Stimulated activated CD8-positive, alpha-beta memory T cell treated with anti-CD3 and anti-CD28 coated beads, Interleukin-15, amount 100 ng/mL, for 4 hours (primary cell): ENCODE measurements around the gene PRR9.
"Not testable (repeated sequence)": the region's sequence is repeated elsewhere in the genome, so short reads cannot be mapped to it uniquely, and the experiment has no call there.

ENCODE experiments used
- DNase-seq, 2 donors: peaks; one replicate each; pipeline ENCODE4 v3.0.0-alpha.2; 2020; ENCODE audit warnings: low read depth in 2 of 2

PRR9 gene

DNA sequence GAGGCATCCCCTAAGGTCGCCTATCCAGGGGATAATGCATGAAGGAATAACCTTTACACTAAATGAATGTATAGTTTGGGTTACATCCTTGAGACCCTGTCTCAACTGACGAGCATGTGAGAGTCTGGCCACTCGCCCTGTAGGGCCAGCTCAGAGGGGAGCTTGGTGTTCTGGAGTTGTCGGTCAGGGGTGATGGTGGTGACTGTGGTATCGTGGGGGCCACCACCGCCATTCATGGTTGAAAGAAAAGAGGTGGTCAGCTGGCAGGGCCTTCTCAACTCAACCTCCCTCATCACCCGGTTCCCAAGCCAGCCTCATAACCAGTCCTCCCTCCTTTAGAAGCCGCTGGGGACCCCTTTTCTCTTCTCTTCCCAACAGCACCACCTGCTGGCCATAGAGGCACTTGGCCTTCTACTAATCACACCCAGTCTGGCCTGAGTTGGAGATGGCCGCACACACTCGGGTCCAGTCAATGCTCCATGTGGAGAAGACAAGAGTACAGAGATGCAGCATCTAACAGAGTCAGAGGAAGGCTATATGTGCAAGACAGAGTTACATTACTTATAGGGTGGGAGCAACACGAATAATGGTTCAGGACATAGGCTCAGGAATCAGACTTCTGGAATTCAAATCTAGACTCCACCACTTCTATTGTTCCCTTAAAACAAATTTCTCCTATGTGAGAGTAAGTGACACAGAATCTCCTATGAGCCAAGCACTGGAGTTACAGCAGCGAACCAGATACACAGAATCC lies 11.9 kb downstream of the PRR9 start:
- not testable (repeated sequence) for DNase-seq

DNA sequence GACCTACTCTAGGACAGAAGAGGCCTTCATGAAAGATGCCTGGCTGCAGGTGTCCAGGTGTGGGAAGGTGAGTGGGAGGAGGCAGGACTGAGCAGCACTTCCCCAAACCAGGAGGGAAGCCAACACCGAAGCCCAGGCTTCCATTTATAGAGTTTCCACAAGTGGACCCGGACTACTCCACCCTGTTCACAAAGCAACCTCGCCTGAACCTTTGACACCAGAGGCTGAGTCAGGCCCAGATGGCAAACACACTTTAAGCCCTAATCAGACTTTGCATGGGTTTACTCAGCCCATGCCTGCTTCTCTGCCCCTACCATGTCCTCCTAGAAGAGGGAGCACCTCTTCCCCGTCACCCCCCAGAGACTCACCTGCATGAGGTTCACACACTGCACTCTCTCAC lies 14.0 kb downstream of the PRR9 start:
- no peak for DNase-seq

DNA sequence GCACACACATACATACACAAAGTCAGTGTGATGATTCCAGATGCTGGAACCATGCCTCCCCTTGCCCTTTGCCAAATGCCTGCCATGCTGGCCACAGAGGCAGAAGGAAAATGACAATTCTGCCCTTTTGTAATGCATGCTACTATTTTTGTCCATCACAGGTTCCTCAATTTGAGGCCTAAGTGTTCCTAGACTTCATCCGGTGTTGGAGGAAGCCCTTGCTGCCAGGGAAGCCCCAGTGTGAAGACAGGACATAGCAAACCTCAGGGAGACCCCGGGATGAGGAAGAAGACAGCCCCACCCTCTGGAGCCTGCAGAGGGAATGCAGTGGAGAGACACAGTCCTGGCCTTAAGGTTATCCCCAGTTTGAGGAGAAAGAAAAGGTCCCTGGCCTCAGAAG lies 14.4 kb downstream of the PRR9 start:
- no peak for DNase-seq

DNA sequence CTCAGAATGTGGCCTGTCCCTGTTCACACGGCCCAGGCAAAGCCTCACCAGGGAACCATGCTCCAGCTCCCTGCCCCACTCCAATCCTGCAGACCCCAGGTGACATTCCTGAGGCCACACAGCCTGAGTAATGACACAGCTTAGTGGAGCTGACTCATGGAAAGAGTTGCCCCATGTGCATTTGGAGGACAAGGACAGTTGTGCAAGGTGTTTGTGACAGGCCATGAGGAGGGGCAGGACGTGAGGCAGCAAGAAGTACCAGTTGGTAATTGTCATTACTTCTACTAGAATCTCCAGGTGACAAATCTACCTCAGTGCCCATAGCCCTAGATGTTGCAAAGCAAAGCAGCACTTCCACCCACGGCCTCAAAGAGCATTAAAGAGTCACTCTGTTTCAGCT lies 15.2 kb downstream of the PRR9 start:
- no peak for DNase-seq

DNA sequence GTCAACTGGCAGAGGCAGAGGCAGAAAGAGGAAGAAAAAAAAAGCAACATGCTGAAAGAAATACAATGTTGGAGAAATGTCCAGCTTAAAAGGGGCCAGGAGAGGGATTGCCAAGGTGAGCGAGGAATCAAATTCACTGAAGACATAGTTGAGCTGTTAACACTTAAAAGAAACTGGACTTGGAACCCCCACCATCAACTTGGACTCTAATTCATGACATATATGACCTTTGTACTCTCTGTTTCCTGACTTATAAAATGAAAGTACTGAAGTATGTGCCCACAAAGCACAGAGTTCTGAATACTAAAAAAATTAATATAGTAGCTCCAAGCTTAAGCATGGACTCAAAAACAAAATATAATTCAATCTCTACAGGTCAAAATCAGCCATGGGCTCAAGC lies 16.1 kb downstream of the PRR9 start:
- DNase-seq = no peak

DNA sequence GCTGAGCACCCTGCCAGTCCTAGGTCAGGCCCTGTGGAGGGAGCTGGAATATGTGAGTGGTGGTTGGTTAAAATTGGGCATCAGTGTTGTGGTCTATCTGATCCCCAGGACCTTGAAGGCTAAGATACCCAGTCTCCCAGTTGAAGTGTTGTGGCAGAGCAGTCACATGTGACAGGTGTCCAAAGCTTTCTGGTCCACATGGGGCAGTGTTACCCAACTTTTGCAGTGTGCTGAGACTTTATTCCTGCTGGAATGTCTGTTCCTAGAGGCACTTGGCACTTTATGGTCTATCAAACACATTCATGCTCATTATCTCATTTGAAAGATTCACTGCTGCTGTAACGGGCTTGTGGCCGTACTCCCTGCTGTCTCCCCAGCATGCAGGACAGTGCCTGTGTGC lies 21.1 kb downstream of the PRR9 start:
- no peak for DNase-seq

DNA sequence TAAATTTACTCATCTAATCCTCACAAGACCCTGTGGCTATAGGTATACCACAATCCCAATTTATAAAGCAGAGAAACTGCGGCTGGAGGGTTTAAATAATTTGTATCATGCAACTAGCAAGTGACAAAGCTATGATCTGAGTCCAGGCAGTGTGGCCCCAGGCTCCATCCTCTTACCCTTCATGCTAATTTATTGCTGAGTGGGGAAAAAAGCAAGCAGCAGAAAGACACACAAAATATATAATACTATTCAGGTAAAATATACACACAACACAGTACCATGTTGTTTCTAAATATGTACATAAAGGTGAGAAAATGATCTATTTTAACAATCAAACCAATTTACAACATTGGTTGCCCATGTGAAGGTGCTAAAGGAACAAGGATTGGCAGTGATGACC lies 24.8 kb downstream of the PRR9 start:
- DNase-seq = no peak

DNA sequence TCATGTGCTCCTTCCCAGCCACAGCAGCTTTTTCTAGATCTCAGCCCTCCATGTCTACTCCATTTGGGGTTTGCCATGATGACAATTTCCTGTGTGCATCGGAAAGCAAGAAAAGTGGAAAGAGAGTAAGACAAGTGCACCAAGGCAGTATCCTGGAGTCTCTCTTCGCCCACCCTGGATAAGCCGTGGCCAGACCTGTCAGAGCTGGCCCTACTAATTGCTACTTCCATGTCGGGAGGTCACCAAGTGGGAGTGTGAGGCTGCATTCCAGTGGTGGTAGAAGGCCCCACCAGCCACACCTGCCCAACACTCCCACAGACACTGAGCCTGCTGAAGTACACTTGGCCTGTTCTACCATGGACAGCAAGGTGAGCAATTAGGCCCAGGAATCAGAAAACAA lies 28.1 kb downstream of the PRR9 start:
- no peak for DNase-seq

DNA sequence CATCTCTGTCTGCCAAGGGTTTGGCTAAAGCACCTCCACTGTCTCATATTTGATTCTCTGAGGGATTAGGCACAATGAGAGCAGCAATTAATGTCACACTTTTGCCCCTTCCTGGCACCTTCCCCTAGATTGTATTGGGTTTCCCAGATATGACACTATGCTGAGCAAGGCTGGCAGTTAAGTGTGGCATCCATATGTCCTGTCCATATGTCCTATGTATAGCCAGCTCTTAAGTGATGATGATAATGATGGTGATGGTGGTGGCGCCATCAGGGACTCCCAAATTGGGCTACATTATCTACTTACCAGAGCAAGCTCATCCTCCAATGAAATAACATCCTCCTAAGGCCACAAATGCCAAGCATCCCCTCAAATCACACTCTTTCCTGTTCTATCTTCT lies 28.6 kb downstream of the PRR9 start:
- DNase-seq = no peak

DNA sequence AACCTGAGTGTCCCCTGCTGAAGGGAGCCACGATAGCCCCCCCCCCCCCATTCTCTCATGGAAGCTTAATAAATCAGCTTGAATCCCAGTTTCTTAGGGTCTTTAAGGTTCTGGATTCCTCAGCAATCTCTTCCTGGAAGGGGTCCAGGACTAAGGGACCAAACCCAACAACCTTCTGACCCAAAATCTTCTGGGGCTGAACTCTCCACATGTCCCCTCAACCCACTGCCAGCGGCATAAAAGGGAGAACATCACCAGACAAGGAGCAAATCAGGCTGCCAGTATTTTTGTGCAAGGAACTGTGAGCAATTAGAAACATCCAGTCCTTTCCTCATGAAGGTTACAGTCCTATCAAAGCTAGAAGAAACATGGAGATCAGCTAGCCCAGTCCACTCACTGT lies 29.4 kb downstream of the PRR9 start:
- DNase-seq = no peak

DNA sequence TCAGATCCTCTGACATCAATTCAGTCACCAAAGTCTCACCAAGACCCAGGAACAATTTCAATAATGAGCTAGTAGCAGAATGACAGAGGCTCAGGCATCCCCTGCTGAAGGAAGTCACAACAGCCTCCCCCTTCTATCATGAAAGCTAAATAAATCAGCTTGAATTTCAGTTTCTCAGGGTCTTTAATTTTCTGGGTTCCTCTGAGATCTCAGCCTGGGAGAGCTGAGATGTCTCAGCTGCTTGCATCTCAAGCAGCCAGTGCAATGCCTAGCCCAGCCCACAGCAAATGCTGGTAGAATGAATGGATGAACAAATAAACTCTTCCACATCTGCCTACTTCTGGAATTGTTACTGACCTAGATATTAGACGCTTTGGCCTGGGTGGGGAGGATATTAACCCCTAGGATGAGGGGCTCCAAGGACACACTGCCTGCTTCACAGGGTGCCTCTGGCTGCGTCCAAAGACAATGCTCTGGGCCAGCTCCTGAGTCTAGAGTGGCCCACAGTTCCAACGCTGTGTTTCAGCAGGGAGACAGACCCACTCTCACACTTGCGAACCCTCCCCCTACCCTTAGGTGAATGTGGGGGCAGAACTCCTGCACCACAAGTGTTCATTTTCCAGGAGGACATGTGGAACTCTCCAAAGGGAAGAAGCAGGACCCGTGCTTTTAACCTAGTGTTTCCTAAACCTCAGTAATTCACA lies 30.9 kb downstream of the PRR9 start:
- DNase-seq = no peak

DNA sequence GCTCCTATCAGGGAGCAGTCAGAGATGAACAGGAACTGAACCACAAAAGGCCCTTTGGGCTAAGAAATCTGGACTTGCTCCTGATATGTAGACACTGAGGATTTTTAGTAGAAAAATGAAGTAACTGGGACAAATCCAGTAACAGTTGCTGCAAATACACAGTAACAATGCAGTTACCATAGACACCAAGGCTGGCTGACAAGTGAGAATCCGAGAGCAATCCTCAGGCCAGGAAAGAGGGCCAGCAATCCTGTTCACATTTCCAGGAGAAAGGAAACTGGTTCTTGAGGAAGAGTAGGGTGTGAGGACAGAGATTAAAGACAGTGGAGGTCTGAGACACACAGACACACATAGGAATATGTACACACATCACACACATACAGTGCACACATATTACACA lies 32.8 kb downstream of the PRR9 start:
- no peak for DNase-seq

DNA sequence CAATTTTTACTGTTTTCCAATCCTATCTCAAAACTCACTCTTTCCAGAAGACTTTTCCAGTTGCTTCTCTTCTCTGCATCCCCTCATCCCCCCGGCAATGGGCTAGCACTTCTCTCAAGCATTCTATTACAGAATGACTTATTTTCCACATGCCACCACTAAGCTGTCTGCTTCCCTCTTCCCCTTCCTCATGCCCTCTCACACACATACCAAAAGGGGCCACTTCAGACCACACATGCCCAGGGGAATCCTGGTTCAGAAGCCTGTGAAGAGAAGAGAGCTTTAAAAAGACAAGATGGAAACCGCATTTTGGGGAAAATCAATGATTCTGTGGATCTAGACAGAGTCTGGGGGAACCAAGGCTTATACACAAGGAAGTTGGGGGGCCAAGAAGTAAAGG lies 33.7 kb downstream of the PRR9 start:
- no peak for DNase-seq

DNA sequence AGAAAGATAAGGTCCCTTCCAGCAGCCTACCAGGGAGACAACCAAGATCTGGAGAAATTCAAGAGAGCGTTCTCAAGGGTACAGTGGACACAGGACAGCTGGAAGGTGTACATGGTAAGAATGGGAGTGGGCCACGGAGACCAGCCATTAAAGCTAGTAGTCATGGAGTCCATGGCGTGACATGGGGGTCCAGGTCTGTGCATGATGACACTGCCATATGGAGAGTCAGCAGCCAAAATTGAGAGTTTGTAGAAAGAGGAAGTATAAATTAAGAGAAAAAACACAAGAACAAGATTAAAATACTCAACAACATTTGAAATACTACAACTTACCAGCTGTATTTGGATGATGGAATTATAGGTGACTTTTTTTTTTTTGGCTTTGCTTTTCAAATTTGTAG lies 34.2 kb downstream of the PRR9 start:
- no peak for DNase-seq

DNA sequence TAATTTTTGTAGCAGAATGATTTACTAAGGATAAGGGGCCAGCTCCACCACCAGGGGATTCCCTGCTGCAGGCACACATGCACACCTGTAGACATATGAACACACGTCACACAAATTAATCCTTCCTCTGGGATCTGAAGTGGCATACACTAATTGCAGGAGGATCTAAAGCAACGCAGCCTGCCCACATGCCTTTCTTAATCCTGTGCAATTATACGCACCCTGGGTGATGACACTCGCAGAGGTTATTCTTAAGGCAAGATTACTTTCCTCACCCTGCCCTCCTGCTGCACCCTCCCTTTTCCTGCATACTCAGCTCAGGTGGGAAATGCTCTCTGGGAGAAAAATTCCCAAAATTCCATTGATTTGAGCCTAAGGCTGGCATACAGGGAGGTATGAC lies 34.6 kb downstream of the PRR9 start:
- DNase-seq = no peak

DNA sequence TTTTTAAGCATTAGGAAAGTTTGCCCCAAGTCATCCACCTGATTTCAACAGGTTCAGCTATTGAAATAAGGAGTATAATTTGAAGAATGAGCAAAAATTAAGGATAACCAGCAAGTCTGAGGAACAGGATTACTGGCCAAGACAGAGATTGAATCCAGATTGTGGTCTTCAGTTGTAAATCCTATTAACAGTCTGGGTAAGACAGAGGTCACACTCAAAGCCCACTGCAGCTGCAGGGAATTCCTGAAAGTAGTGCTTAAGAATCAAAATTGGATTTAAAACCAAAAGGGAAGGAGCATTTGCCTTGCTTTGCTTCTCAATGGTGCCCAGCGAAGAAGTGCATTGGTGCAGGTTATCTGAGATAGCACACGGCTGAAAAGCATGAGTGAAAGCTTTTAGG lies 35.7 kb downstream of the PRR9 start:
- no peak for DNase-seq

DNA sequence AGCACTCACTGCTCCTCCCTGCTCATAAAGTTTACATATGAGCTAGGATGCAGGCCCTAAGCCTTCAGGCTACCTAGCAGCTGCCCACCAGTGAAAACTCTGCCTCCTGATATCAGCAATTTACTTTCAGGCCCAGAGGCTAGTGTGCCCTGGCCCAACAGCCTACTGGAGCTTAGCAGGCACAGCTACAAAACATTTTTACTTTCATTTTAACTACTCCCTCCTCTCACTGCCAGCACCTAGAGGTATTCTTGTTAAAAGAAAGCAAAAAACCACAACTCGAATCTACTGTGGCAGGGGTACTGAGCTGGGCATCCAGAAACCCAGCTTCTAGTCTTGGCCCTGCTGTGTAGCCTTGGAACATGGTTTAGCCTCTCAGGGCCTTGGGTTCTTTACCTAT lies 36.3 kb downstream of the PRR9 start:
- DNase-seq = no peak

DNA sequence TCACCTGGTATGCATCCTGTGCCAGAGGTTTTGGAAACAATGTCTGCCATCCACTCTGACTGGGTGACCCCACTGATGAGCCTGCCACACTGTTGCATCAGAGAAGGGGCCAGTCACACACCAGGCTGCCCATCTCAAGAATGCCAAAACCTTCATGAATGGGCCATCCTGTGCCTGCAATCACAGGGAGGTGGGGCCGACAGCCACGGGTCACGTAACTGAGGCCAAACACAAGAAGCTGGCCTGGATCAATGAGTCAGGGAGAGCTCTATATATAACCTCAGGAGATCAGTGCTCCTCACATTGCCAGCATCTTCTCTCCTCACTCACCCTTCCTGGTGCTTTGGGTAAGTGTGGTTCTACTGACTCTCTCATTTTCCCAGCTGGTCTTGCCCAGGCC lies 42.0 kb downstream of the PRR9 start, which contains the start of gene LORICRIN:
Gene LORICRIN (plus strand): TSS at position 301 of the 400 bp plus-strand sequence. CDS start 1,263 bp downstream, outside the sequence.
- DNase-seq = no peak

DNA sequence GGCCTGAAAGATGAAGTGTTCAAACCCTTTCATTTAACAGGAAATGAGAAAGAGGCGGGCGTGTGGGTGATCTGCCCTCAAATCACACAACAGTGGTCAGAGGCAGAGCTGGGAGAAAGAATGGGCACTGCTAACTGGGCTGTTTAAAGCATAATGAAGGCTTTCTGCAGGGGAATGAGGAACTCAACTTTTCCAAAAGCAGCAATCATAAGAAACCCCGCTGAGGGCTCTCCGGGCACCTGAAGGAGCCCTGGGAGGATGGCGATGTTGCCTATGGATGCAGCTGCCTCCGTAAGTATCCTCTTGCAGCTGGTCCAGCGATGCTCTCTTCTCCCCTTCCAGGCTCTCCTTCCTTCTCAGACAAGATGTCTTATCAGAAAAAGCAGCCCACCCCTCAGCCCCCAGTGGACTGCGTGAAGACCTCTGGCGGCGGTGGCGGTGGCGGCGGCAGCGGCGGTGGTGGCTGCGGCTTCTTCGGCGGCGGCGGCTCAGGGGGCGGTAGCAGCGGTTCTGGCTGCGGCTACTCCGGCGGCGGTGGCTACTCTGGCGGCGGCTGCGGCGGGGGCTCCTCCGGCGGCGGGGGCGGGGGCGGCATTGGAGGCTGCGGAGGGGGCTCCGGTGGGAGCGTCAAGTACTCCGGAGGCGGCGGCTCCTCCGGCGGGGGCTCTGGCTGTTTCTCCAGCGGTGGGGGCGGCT lies 43.3 kb downstream of the PRR9 start:
- no peak for DNase-seq

DNA sequence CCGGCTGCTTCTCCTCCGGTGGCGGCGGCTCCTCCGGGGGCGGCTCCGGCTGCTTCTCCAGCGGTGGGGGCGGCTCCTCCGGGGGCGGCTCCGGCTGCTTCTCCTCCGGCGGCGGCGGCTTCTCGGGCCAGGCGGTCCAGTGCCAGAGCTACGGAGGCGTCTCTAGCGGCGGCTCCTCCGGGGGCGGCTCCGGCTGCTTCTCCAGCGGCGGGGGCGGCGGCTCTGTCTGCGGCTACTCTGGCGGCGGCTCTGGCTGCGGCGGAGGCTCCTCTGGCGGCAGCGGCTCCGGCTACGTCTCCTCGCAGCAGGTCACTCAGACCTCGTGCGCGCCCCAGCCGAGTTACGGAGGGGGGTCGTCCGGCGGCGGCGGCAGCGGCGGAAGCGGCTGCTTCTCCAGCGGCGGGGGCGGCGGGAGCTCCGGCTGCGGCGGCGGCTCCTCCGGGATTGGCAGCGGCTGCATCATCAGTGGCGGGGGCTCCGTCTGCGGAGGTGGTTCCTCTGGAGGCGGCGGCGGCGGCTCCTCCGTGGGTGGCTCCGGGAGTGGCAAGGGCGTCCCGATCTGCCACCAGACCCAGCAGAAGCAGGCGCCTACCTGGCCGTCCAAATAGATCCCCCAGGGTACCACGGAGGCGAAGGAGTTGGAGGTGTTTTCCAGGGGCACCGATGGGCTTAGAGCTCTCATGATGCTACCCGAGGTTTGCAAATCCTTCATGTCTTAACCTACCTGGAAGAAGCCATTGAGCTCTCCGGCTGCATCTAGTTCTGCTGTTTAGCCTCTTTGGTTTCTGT lies 44.1 kb downstream of the PRR9 start:
- DNase-seq = peak in 1 of 2 donors; percentile 5

DNA sequence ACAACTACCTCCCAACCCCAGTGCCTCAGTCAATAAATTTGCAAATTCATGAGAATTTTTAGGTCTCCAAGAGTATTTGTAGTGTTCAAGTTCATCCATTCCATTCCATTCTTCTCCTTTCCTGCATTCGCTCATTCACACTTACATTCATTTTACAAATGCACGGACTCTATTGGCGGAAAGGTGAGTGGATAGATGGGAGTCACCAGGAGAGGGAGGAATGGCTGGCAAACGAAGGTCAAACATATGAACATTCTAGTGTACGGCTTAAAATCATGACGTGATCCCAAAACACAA lies 44.6 kb downstream of the PRR9 start:
- no peak for DNase-seq

DNA sequence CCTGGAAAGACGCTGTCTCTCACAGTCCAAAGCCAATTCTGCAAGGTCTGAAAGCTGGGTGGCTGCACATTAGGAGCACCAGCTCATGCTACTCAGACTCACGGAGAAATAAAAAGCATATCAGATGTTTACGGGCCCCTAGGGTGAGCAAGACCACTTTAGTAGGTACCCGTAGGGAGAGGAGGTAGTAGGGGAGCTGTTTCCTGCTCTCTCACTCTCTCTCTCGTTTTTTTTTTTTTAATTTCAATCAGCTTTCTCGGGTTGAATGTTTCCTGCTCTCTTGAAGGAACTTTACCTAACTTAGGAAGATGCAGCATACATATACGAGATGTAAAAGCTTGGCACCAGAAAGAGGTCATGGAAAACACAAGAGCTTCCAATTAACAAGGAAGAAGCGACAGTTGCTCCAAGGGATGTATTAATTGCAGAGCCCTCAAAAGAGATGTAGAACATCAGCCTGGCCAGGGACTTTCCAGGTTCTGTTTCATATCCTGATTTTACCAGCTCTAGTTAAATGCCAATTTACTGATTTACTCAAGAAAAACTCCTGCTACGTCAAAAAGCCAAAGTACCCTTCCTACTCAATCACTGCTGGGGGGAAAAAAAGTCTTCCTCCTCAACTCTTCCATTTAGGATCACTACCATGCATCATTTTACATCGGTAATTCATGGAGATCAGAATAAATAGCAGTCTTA lies 45.2 kb downstream of the PRR9 start:
- no peak for DNase-seq
